Effector CD8-positive, alpha-beta T cell (primary cell): ENCODE measurements around the gene SEMA3F.

Source experiments
- DNase-seq: peaks from one replicate; lab custom pipeline; 2025; lab: John Stamatoyannopoulos, UW

SEMA3F gene

GRCh38 chr3:50193286-50193685 lies 38.2 kb downstream of the SEMA3F start:
- no peak for DNase-seq

- DNase-seq: no peak
Measured at GRCh38 chr3:50193746-50194127, 38.6 kb downstream of the SEMA3F start.

GRCh38 chr3:50194128-50194902 lies 39.2 kb downstream of the SEMA3F start:
- DNase-seq: peak; percentile 83

- peak; percentile 62 for DNase-seq
Measured at GRCh38 chr3:50194903-50195500, 39.9 kb downstream of the SEMA3F start.

- no peak for DNase-seq
Measured at GRCh38 chr3:50195501-50196252, 40.6 kb downstream of the SEMA3F start.

GRCh38 chr3:50196253-50196801 lies 41.2 kb downstream of the SEMA3F start:
- no peak for DNase-seq

- DNase-seq: no peak
Measured at GRCh38 chr3:50201573-50202315, 46.6 kb downstream of the SEMA3F start.

- DNase-seq: no peak
Measured at GRCh38 chr3:50202353-50203112, 47.4 kb downstream of the SEMA3F start.

GRCh38 chr3:50203113-50203808 lies 48.1 kb downstream of the SEMA3F start:
- no peak for DNase-seq

- DNase-seq: no peak
Measured at GRCh38 chr3:50203809-50204803, 49.0 kb downstream of the SEMA3F start.

- DNase-seq: peak; percentile 17
Measured at GRCh38 chr3:50204804-50205412, 49.8 kb downstream of the SEMA3F start, which contains the start of gene SLC38A3. Gene SLC38A3, plus strand, starts transcription at chr3:50205271. Its CDS starts 8,929 bp downstream, at chr3:50214200.

GRCh38 chr3:50205413-50206276 lies 50.5 kb downstream of the SEMA3F start:
- no peak for DNase-seq

- no peak for DNase-seq
Measured at GRCh38 chr3:50207359-50208042, 52.4 kb downstream of the SEMA3F start.

GRCh38 chr3:50208677-50209344 lies 53.7 kb downstream of the SEMA3F start:
- DNase-seq: no peak

GRCh38 chr3:50210176-50210509 lies 55.0 kb downstream of the SEMA3F start:
- no peak for DNase-seq

- DNase-seq: no peak
Measured at GRCh38 chr3:50210510-50211367, 55.6 kb downstream of the SEMA3F start.
